Endothelial cell (in vitro differentiated cells): ENCODE data around the gene SORCS2. TPM values are rescaled to one million over a fixed set of nuclear protein-coding genes. Genes with fewer than 3 reads are reported as not detected.

Source experiments
- DNase-seq: peaks from one replicate; pipeline ENCODE4 v3.0.0; 2021; ENCODE audit warnings: low spot score
- H3K27ac Mint-ChIP-seq: one replicate; pipeline ENCODE4 v1.8.0; 2021; ENCODE audit warnings: mixed read lengths, inconsistent platforms; ENCODE audit not compliant: unreplicated experiment
- H3K27me3 Mint-ChIP-seq: one replicate; pipeline ENCODE4 v1.8.0; 2021; ENCODE audit warnings: mild to moderate bottlenecking, moderate library complexity, mixed read lengths, inconsistent platforms; ENCODE audit not compliant: unreplicated experiment
- H3K36me3 Mint-ChIP-seq: one replicate; pipeline ENCODE4 v1.8.0; 2021; ENCODE audit warnings: mild to moderate bottlenecking, low read depth, mixed read lengths, inconsistent platforms; ENCODE audit not compliant: unreplicated experiment
- H3K4me1 Mint-ChIP-seq: one replicate; pipeline ENCODE4 v1.8.0; 2021; ENCODE audit warnings: mild to moderate bottlenecking, mixed read lengths, inconsistent platforms; ENCODE audit not compliant: unreplicated experiment
- H3K4me3 Mint-ChIP-seq: one replicate; pipeline ENCODE4 v1.8.0; 2021; ENCODE audit warnings: mild to moderate bottlenecking, mixed read lengths, inconsistent platforms; ENCODE audit not compliant: unreplicated experiment
- H3K9me3 Mint-ChIP-seq: one replicate; pipeline ENCODE4 v1.8.0; 2021; ENCODE audit warnings: mixed read lengths, inconsistent platforms; ENCODE audit not compliant: unreplicated experiment
- CTCF ChIP-seq: fragments of 200-600 bp; sonication (generic); IDR thresholded peaks from one replicate; pipeline ENCODE4 v1.5.0; 2021; ENCODE audit warnings: antibody characterized with exemption; ENCODE audit not compliant: unreplicated experiment
- total RNA-seq: library from RNA; stranded (reverse); fragmentation: NEBNext Ultra II Directional; extraction: Animal tissue kit (Norgen Biotek cat#: 25700); gene quantifications from one replicate; pipeline ENCODE4 v1.2.1, GENCODE V29; 2021; ENCODE audit not compliant: unreplicated experiment

Gene SORCS2
- total RNA-seq, 1 donor from 2014 or later, result 1.3 TPM

GRCh38 chr4:7519638-7520376 is 327.5 kb downstream of the SORCS2 start:
- Mint-ChIP-seq H3K4me1 (no peaks in the 10 kb centered on the region), H3K9me3 (no peaks in the 10 kb centered on the region), H3K27me3 (peaks cover 2% of the 10 kb centered on the region), H3K36me3 (no peaks in the 10 kb centered on the region), H3K4me3 (no peak overlapping the region), H3K27ac (no peak overlapping the region)
- TF ChIP-seq CTCF, result no peak
- no peak for DNase-seq

GRCh38 chr4:7521666-7522065 is 329.3 kb downstream of the SORCS2 start:
- no peak for TF ChIP-seq CTCF
- H3K4me3 Mint-ChIP-seq, result no peak overlapping the region
- H3K27ac Mint-ChIP-seq, result no peak overlapping the region
- H3K4me1 Mint-ChIP-seq, result no peaks in the 10 kb centered on the region
- DNase-seq, result no peak
- H3K27me3 Mint-ChIP-seq, result no peaks in the 10 kb centered on the region
- H3K36me3 Mint-ChIP-seq, result no peaks in the 10 kb centered on the region
- H3K9me3 Mint-ChIP-seq, result no peaks in the 10 kb centered on the region

GRCh38 chr4:7522452-7523220 is 330.3 kb downstream of the SORCS2 start:
- Mint-ChIP-seq H3K36me3 (no peaks in the 10 kb centered on the region), H3K27me3 (no peaks in the 10 kb centered on the region), H3K4me1 (no peaks in the 10 kb centered on the region), H3K9me3 (no peaks in the 10 kb centered on the region), H3K4me3 (no peak overlapping the region), H3K27ac (no peak overlapping the region)
- no peak for TF ChIP-seq CTCF
- DNase-seq, result no peak

- TF ChIP-seq CTCF, result no peak
- no peak overlapping the region for H3K4me3 Mint-ChIP-seq
- H3K4me1 Mint-ChIP-seq, result no peaks in the 10 kb centered on the region
- H3K27me3 Mint-ChIP-seq, result no peaks in the 10 kb centered on the region
- no peaks in the 10 kb centered on the region for H3K36me3 Mint-ChIP-seq
- no peak for DNase-seq
- no peak overlapping the region for H3K27ac Mint-ChIP-seq
- no peaks in the 10 kb centered on the region for H3K9me3 Mint-ChIP-seq
Measured at GRCh38 chr4:7523526-7523925, 331.2 kb downstream of the SORCS2 start.

GRCh38 chr4:7524064-7524682 is 331.8 kb downstream of the SORCS2 start:
- no peaks in the 10 kb centered on the region for H3K36me3 Mint-ChIP-seq
- DNase-seq, result no peak
- no peak overlapping the region for H3K27ac Mint-ChIP-seq
- no peak for TF ChIP-seq CTCF
- no peaks in the 10 kb centered on the region for H3K27me3 Mint-ChIP-seq
- H3K4me3 Mint-ChIP-seq, result no peak overlapping the region
- no peaks in the 10 kb centered on the region for H3K4me1 Mint-ChIP-seq
- H3K9me3 Mint-ChIP-seq, result no peaks in the 10 kb centered on the region
